Hepatocyte (in vitro differentiated cells): ENCODE results near the gene ALK. TPM values are rescaled to one million over a fixed set of nuclear protein-coding genes. Genes with fewer than 3 reads are reported as not detected.
"Not testable (repeated sequence)": the region's sequence is repeated elsewhere in the genome, so short reads cannot be mapped to it uniquely, and the experiment has no call there.

Experiments used
- DNase-seq: peaks from one replicate; pipeline ENCODE4 v3.0.0-alpha.2; 2016; ENCODE audit warnings: low spot score
- H2AFZ ChIP-seq: fragments of 200-600 bp; sonication (generic); 2 replicates; pipeline ENCODE4 v1.6.0; 2016; ENCODE audit warnings: antibody characterized with exemption, mild to moderate bottlenecking
- H3K27ac ChIP-seq: fragments of 200-600 bp; sonication (generic); 2 replicates; pipeline ENCODE4 v1.5.1; 2016; ENCODE audit warnings: mild to moderate bottlenecking
- H3K27me3 ChIP-seq: fragments of 200-600 bp; sonication (generic); 2 replicates; pipeline ENCODE4 v1.6.1; 2016
- H3K36me3 ChIP-seq: fragments of 200-600 bp; sonication (generic); replicated peaks from 2 replicates; pipeline ENCODE4 v1.5.1; 2016; ENCODE audit warnings: low read depth; ENCODE audit not compliant: insufficient read depth
- H3K4me1 ChIP-seq: fragments of 200-600 bp; sonication (generic); 2 replicates; pipeline ENCODE4 v1.5.1; 2016; ENCODE audit warnings: mild to moderate bottlenecking, moderate library complexity; ENCODE audit not compliant: insufficient read depth
- H3K4me2 ChIP-seq: fragments of 200-600 bp; sonication (generic); 2 replicates; pipeline ENCODE4 v1.6.0; 2016
- H3K4me3 ChIP-seq: fragments of 200-600 bp; sonication (generic); 2 replicates; pipeline ENCODE4 v1.5.1; 2016; ENCODE audit warnings: mild to moderate bottlenecking
- H3K79me2 ChIP-seq: fragments of 200-600 bp; sonication (generic); 2 replicates; pipeline ENCODE4 v1.6.0; 2017; ENCODE audit warnings: mild to moderate bottlenecking
- H3K9me2 ChIP-seq: fragments of 200-600 bp; sonication (generic); replicated peaks from 2 replicates; pipeline ENCODE4 v1.6.0; 2017; ENCODE audit warnings: mild to moderate bottlenecking; ENCODE audit not compliant: insufficient read depth
- H3K9me3 ChIP-seq: fragments of 200-600 bp; sonication (generic); 2 replicates; pipeline ENCODE4 v1.5.1; 2016; ENCODE audit warnings: low read depth, mild to moderate bottlenecking
- H4K20me1 ChIP-seq: fragments of 200-600 bp; sonication (generic); 2 replicates; pipeline ENCODE4 v1.6.0; 2016; ENCODE audit warnings: mild to moderate bottlenecking; ENCODE audit not compliant: insufficient read depth, poor library complexity, severe bottlenecking
- EZH2 ChIP-seq: fragments of 200-600 bp; sonication (generic); IDR thresholded peaks from 2 replicates; pipeline ENCODE4 v1.6.1; 2016; ENCODE audit warnings: antibody characterized with exemption, mild to moderate bottlenecking, borderline replicate concordance
- EZH2phosphoT487 ChIP-seq: fragments of 200-600 bp; sonication (generic); IDR thresholded peaks from one replicate; pipeline ENCODE4 v1.6.1; 2018; ENCODE audit warnings: antibody characterized with exemption, mild to moderate bottlenecking, low read depth, moderate library complexity; ENCODE audit not compliant: unreplicated experiment, severe bottlenecking
- WGBS: methylation state at CpG from one replicate; pipeline ENCODE4 v1.1.6; 2016; ENCODE audit warnings: low lambda C conversion rate; ENCODE audit errors: missing lambda C conversion rate; 5-methylcytosine and 5-hydroxymethylcytosine counted together
- polyA plus RNA-seq: library from polyadenylated mRNA; unstranded; fragments of >200 nt; fragmentation: Nextera tagmentation; extraction: Ambion mirVana; gene quantifications from 2 replicates; pipeline ENCODE4 v1.2.1, GENCODE V29; 2016
- total RNA-seq: library from RNA; depleted of rRNA; stranded (reverse); fragments of >200 nt; gene quantifications from 2 replicates; pipeline ENCODE4 v1.2.3, GENCODE V29; 2014
- TF ChIP-seq, protein P1 (sequence below): fragments of 200-600 bp; sonication (generic); IDR thresholded peaks from 2 replicates; pipeline ENCODE4 v1.5.1; 2016; ENCODE audit warnings: antibody characterized with exemption, mild to moderate bottlenecking; ENCODE audit not compliant: poor library complexity

The ALK gene
- total and polyA plus RNA-seq, 2 experiments from 2014 or later, result 0.16 to 0.27 TPM

DNA sequence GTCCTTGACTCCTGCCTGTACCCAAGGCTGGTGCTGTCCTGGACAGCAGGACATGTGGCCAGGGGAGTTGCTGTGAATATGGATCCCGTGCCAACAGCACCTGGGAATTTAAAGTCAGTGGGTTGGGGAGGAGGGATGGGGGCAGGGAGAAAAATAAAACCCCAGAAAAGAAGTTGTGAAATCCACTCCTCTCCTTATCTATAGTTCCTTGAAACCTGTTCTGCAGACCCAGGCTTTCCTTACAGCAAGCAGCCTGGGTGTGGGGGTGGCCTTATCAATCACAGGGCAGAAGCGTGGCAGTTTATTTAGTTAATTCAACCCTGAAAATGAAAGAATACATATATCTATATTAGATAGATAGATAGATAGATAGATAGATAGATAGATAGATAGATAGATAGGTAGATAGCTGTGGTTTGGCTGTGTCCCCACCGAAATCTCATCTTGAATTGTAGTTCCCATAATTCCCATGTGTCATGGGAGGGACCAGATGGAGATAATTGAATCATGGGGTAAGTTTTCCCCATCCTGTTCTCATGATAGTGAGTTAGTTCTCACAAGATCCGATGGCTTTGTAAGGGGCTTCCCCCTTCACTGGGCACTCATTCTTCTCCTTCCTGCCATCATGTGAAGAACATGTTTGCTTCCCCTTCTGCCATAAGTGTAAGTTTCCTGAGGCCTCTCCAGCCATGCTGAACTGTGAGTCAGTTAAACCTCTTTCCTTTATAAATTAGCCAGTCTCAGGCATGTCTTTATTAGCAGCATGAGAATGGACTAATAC is 667.7 kb downstream of the ALK start:
- H3K36me3 ChIP-seq, H3K79me2 ChIP-seq, DNase-seq, H3K4me3 ChIP-seq, H3K27me3 ChIP-seq, H2AFZ ChIP-seq, H3K9me2 ChIP-seq, H3K4me1 ChIP-seq, H3K27ac ChIP-seq, H3K9me3 ChIP-seq, H4K20me1 ChIP-seq, H3K4me2 ChIP-seq: not testable (repeated sequence)
- 83% methylated on average over 4 of the region's 4 CpGs for WGBS

DNA sequence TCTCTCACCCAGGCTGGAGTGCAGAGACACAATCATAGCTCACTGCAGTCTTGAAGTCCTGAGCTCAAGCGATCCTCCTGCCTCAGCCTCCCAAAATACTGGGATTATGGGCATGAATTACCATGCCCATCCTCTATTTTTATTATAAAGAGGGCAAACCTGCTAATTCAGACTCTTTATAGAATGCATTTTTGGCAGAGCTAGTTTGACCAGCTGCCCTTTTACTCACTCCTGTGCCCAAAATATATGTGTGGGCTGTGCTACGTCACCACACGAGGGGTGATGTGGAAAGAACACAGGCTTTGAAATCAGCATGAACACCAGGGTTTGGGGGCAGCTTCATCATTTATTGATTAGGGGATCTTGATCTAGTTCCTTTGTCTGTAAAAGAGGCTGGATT is 668.4 kb downstream of the ALK start:
- Histone ChIP-seq H3K4me2 (no peak overlapping the region), H3K9me3 (no peaks in the 10 kb centered on the region), H2AFZ (no peak overlapping the region), H3K27ac (no peak overlapping the region), H3K4me3 (no peak overlapping the region), H3K4me1 (no peaks in the 10 kb centered on the region), H3K27me3 (no peaks in the 10 kb centered on the region), H4K20me1 (no peaks in the 10 kb centered on the region), H3K36me3 (no peaks in the 10 kb centered on the region), H3K9me2 (no peaks in the 10 kb centered on the region), H3K79me2 (no peaks in the 10 kb centered on the region)
- no peak for DNase-seq
- TF ChIP-seq EZH2 (no peak), EZH2phosphoT487 (no peak)
- TF ChIP-seq, protein P1, sequence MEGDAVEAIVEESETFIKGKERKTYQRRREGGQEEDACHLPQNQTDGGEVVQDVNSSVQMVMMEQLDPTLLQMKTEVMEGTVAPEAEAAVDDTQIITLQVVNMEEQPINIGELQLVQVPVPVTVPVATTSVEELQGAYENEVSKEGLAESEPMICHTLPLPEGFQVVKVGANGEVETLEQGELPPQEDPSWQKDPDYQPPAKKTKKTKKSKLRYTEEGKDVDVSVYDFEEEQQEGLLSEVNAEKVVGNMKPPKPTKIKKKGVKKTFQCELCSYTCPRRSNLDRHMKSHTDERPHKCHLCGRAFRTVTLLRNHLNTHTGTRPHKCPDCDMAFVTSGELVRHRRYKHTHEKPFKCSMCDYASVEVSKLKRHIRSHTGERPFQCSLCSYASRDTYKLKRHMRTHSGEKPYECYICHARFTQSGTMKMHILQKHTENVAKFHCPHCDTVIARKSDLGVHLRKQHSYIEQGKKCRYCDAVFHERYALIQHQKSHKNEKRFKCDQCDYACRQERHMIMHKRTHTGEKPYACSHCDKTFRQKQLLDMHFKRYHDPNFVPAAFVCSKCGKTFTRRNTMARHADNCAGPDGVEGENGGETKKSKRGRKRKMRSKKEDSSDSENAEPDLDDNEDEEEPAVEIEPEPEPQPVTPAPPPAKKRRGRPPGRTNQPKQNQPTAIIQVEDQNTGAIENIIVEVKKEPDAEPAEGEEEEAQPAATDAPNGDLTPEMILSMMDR, result no peak
- 92% methylated on average over 3 of the region's 3 CpGs for WGBS

DNA sequence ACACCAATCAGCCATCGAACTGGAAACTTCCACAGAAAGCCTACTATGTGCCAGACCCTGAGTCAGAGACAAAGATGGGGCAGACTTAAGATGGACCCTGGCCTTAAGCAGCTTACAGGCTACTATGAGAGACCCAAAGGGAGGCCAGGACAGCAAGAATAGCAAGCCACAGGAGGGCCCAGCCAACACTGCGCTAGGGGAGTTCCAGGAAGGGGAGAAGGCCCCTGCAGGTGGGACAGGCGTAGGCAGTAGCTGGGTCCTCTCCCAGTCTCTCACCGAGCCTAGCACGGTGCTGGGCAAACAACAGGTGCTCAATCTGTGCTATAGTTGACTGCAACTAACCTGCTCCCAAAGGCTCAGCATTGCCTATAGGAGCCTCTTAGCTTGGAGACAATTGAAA is 670.0 kb downstream of the ALK start:
- H3K27ac ChIP-seq, result no peak overlapping the region
- H3K36me3 ChIP-seq, result no peaks in the 10 kb centered on the region
- H3K4me1 ChIP-seq, result no peaks in the 10 kb centered on the region
- H3K4me3 ChIP-seq, result no peak overlapping the region
- H3K27me3 ChIP-seq, result no peaks in the 10 kb centered on the region
- TF ChIP-seq EZH2phosphoT487 (no peak), EZH2 (no peak)
- TF ChIP-seq, protein P1, result no peak
- no peak overlapping the region for H3K4me2 ChIP-seq
- no peak for DNase-seq
- H3K9me2 ChIP-seq, result no peaks in the 10 kb centered on the region
- H3K9me3 ChIP-seq, result no peaks in the 10 kb centered on the region
- WGBS, result 92% methylated on average over 5 of the region's 5 CpGs
- H4K20me1 ChIP-seq, result no peaks in the 10 kb centered on the region
- no peaks in the 10 kb centered on the region for H3K79me2 ChIP-seq
- H2AFZ ChIP-seq, result no peak overlapping the region

DNA sequence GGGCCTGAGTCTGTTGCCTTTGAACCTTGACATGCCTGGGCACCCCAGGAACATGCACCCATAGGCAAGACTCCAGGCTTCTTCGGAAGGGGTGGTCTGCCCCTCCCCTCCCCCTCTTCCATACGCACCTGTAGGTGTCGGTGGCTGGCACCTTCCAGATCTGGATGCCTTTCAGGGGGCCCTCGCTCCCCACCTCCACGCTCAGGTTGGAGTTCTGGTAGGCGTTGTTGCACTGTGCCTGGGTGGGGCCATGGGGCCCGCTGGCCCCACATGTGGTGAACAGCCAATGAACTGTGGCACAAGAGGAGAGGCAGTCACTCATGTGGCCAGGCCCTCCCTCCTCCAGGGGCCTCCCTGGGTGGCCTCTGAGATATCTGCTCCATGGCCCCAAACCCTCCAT is 670.4 kb downstream of the ALK start:
- Histone ChIP-seq H3K9me2 (no peaks in the 10 kb centered on the region), H4K20me1 (no peaks in the 10 kb centered on the region), H3K79me2 (no peaks in the 10 kb centered on the region), H3K27me3 (no peaks in the 10 kb centered on the region), H3K27ac (no peak overlapping the region), H3K4me2 (no peak overlapping the region), H3K36me3 (no peaks in the 10 kb centered on the region), H3K4me3 (no peak overlapping the region), H3K9me3 (no peaks in the 10 kb centered on the region), H3K4me1 (no peaks in the 10 kb centered on the region), H2AFZ (no peak overlapping the region)
- DNase-seq, result no peak
- 100% methylated on average over 7 of the region's 7 CpGs for WGBS
- TF ChIP-seq EZH2phosphoT487 (no peak), EZH2 (no peak)
- TF ChIP-seq, protein P1, result no peak
